Measurements from ENCODE around the gene TCF12.
"Not testable (repeated sequence)": the region's sequence is repeated elsewhere in the genome, so short reads cannot be mapped to it uniquely, and the experiment has no call there.

TCF12 gene

GRCh38 chr15:57147621-57148020, 229.2 kb downstream of the TCF12 start:
- no peak for DNase-seq

- DNase-seq = no peak
Measured at GRCh38 chr15:57148262-57148661, 229.8 kb downstream of the TCF12 start.

GRCh38 chr15:57149196-57149595, 230.8 kb downstream of the TCF12 start:
- DNase-seq = no peak

- peak; percentile 48 for DNase-seq
Measured at GRCh38 chr15:57150066-57150865, 231.8 kb downstream of the TCF12 start.

GRCh38 chr15:57150866-57151203, 232.4 kb downstream of the TCF12 start:
- not testable (repeated sequence) for DNase-seq

- no peak for DNase-seq
Measured at GRCh38 chr15:57152133-57152532, 233.7 kb downstream of the TCF12 start.

- DNase-seq = no peak
Measured at GRCh38 chr15:57152666-57153539, 234.5 kb downstream of the TCF12 start.

- DNase-seq = no peak
Measured at GRCh38 chr15:57156210-57156884, 237.9 kb downstream of the TCF12 start.

GRCh38 chr15:57158589-57158988, 240.1 kb downstream of the TCF12 start:
- peak; percentile 37 for DNase-seq

- DNase-seq = peak; percentile 37
Measured at GRCh38 chr15:57158997-57159668, 240.7 kb downstream of the TCF12 start.

- DNase-seq = no peak
Measured at GRCh38 chr15:57159767-57160166, 241.3 kb downstream of the TCF12 start.

- peak; percentile 83 for DNase-seq
Measured at GRCh38 chr15:57160823-57161560, 242.5 kb downstream of the TCF12 start.

GRCh38 chr15:57164251-57164650, 245.8 kb downstream of the TCF12 start:
- not testable (repeated sequence) for DNase-seq

GRCh38 chr15:57165992-57166391, 247.5 kb downstream of the TCF12 start:
- peak; percentile 28 for DNase-seq

- DNase-seq = no peak
Measured at GRCh38 chr15:57167821-57168395, 249.5 kb downstream of the TCF12 start.

- DNase-seq = no peak
Measured at GRCh38 chr15:57169643-57170042, 251.2 kb downstream of the TCF12 start.

GRCh38 chr15:57171426-57171825, 253.0 kb downstream of the TCF12 start:
- peak; percentile 34 for DNase-seq

GRCh38 chr15:57172925-57173324, 254.5 kb downstream of the TCF12 start:
- DNase-seq = no peak

GRCh38 chr15:57183041-57183440, 264.6 kb downstream of the TCF12 start:
- DNase-seq = peak; percentile 46

- no peak for DNase-seq
Measured at GRCh38 chr15:57183614-57184344, 265.3 kb downstream of the TCF12 start.

- DNase-seq = no peak
Measured at GRCh38 chr15:57184502-57184901, 266.1 kb downstream of the TCF12 start.

Data from fibroblast of skin of right quadriceps (primary cell).